Thyroid gland (tissue), 4 donors: ENCODE results near the gene CAMK1D.

Experiments
- POLR2A ChIP-seq, 2 donors: fragments of 450-650 bp; IDR thresholded peaks; one replicate each; pipeline ENCODE4 v1.6.1; 2017; ENCODE audit warnings: antibody characterized with exemption in 2 of 2, mild to moderate bottlenecking in 2 of 2, moderate library complexity in 1 of 2
- TF ChIP-seq, protein P1 (sequence below), 6 experiments: fragments of 200-600 bp in 3 of 6; fragments of 450-650 bp in 3 of 6; sonication (generic) in 3 of 6; IDR thresholded peaks; one replicate each; pipeline ENCODE4 v1.5.1; 2016 to 2019; ENCODE audit warnings: antibody characterized with exemption in 6 of 6, mild to moderate bottlenecking in 2 of 6, inconsistent platforms in 1 of 6, moderate library complexity in 1 of 6

- TF ChIP-seq, protein P1, sequence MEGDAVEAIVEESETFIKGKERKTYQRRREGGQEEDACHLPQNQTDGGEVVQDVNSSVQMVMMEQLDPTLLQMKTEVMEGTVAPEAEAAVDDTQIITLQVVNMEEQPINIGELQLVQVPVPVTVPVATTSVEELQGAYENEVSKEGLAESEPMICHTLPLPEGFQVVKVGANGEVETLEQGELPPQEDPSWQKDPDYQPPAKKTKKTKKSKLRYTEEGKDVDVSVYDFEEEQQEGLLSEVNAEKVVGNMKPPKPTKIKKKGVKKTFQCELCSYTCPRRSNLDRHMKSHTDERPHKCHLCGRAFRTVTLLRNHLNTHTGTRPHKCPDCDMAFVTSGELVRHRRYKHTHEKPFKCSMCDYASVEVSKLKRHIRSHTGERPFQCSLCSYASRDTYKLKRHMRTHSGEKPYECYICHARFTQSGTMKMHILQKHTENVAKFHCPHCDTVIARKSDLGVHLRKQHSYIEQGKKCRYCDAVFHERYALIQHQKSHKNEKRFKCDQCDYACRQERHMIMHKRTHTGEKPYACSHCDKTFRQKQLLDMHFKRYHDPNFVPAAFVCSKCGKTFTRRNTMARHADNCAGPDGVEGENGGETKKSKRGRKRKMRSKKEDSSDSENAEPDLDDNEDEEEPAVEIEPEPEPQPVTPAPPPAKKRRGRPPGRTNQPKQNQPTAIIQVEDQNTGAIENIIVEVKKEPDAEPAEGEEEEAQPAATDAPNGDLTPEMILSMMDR (IDR thresholded peaks at IDR 0.05): no peak
- TF ChIP-seq POLR2A (IDR thresholded peaks at IDR 0.05): peak in 1 of 2 donors; percentile 12
Measured at GRCh38 chr10:12396567-12396966, 47.2 kb downstream of the CAMK1D start.
